HEK293T (cell line): ENCODE data around the gene JMJD7.

ENCODE experiments used
- CTCF ChIA-PET: fragments of 350-600 bp; formaldehyde crosslinking; extraction: SDS; loops from one replicate; lab custom pipeline; 2021; ENCODE audit warnings: antibody characterized with exemption, inconsistent platforms; lab: Yijun Ruan, JAX
- POLR2A ChIA-PET: fragments of 350-600 bp; formaldehyde crosslinking; extraction: SDS; loops from one replicate; lab custom pipeline; 2020; ENCODE audit warnings: antibody characterized with exemption, inconsistent platforms; lab: Yijun Ruan, JAX
- DNase-seq: peaks from one replicate; pipeline ENCODE4 v3.0.0; 2012; ENCODE audit warnings: mixed read lengths; ENCODE audit errors: extremely low spot score
- ARNT ChIP-seq: fragments of 450-650 bp; IDR thresholded peaks from 2 replicates; pipeline ENCODE4 v1.6.1; 2017; ENCODE audit warnings: mild to moderate bottlenecking
- BHLHE40 ChIP-seq: fragments of 450-650 bp; IDR thresholded peaks from 2 replicates; pipeline ENCODE4 v1.6.1; 2016; ENCODE audit warnings: mild to moderate bottlenecking, moderate library complexity, borderline replicate concordance
- CTBP1 ChIP-seq: fragments of 450-650 bp; IDR thresholded peaks from 2 replicates; pipeline ENCODE4 v1.6.1; 2016; ENCODE audit warnings: borderline replicate concordance
- ELF4 ChIP-seq: fragments of 450-650 bp; IDR thresholded peaks from 2 replicates; pipeline ENCODE4 v1.6.1; 2017; ENCODE audit warnings: antibody characterized with exemption
- FOXA1 ChIP-seq: fragments of 450-650 bp; IDR thresholded peaks from 2 replicates; pipeline ENCODE4 v1.6.1; 2016; ENCODE audit warnings: mild to moderate bottlenecking
- FOXK2 ChIP-seq: fragments of 450-650 bp; IDR thresholded peaks from 2 replicates; pipeline ENCODE4 v1.6.1; 2016; ENCODE audit warnings: mild to moderate bottlenecking
- FOXM1 ChIP-seq: fragments of 450-650 bp; IDR thresholded peaks from 2 replicates; pipeline ENCODE4 v1.6.1; 2017; ENCODE audit warnings: mild to moderate bottlenecking, borderline replicate concordance
- HDGF ChIP-seq: fragments of 450-650 bp; IDR thresholded peaks from 2 replicates; pipeline ENCODE4 v1.6.1; 2017; ENCODE audit warnings: antibody characterized with exemption, borderline replicate concordance
- L3MBTL2 ChIP-seq: fragments of 450-650 bp; conservative IDR thresholded peaks from 2 replicates; pipeline ENCODE4 v1.6.1; 2016; ENCODE audit warnings: mild to moderate bottlenecking
- LEF1 ChIP-seq: fragments of 450-650 bp; IDR thresholded peaks from 2 replicates; pipeline ENCODE4 v1.6.1; 2017; ENCODE audit warnings: mild to moderate bottlenecking, borderline replicate concordance
- NFRKB ChIP-seq: fragments of 450-650 bp; IDR thresholded peaks from 2 replicates; pipeline ENCODE4 v1.6.1; 2016; ENCODE audit warnings: mild to moderate bottlenecking, moderate library complexity
- PKNOX1 ChIP-seq: fragments of 450-650 bp; IDR thresholded peaks from 2 replicates; pipeline ENCODE4 v1.6.1; 2016
- SP1 ChIP-seq: fragments of 450-650 bp; IDR thresholded peaks from 2 replicates; pipeline ENCODE4 v1.6.1; 2017
- SUZ12 ChIP-seq: fragments of 450-650 bp; IDR thresholded peaks from 2 replicates; pipeline ENCODE4 v1.6.1; 2016; ENCODE audit warnings: mild to moderate bottlenecking
- TARDBP ChIP-seq: fragments of 450-650 bp; IDR thresholded peaks from 2 replicates; pipeline ENCODE4 v1.6.1; 2016
- ZNF384 ChIP-seq: fragments of 450-650 bp; IDR thresholded peaks from 2 replicates; pipeline ENCODE4 v1.6.1; 2016

JMJD7 gene

DNA sequence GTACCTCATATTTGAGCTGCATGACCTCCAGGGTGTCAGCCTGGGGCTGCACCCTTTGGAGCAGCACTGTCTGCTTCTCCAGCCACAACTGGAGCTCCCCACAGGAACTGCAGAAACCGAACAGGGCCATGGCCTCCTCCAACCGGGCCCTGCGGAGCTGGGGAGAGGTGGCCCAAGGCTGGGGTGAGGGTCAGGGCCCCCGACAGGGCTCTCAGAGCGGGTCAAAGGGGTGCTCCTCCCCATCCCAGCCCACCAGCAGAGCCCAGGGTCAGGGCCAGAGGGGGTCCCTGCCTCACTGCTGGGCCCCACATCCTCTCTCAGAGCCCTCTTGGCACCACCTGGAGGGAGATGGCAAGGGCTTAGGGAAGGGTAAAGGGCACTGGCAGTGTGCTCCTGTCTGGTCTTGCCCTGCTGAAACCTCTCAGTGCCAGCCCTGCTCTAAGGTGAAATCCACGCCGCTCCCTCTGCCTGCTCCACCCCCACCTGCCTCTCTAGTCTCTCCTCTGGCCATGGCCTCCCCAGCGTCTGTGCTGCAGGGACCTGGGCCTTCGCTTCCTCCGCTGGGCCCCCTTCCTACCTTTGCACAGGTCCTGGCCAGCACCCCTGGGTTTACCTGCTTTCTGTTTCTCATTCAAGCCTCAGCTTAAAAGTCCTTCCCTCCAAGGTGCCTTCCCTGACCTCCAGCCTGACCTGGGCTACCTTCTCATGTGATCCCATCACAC lies 52.4 kb downstream of the JMJD7 start:
- TF ChIP-seq SUZ12 (no peak), BHLHE40 (no peak), FOXA1 (no peak), PKNOX1 (no peak), HDGF (no peak), NFRKB (no peak), L3MBTL2 (no peak), TARDBP (no peak), CTBP1 (no peak), FOXK2 (no peak), ELF4 (no peak), SP1 (no peak), FOXM1 (no peak)
- DNase-seq = no peak
- ChIA-PET CTCF (no interaction called here), POLR2A (interaction anchor here (0.8 kb wide), 1 partner anchor 92 kb away, joined by 3 read pairs; the partner anchor contains the start of gene EHD4)

- ChIA-PET CTCF (interaction anchor here (0.6 to 0.7 kb wide), 2 partner anchors 23 to 63 kb away, joined by 3 to 4 read pairs; no protein-coding TSS in a partner anchor), POLR2A (no interaction called here)
- no peak for TF ChIP-seq NFRKB
- TF ChIP-seq FOXA1 = no peak
- no peak for TF ChIP-seq ELF4
- TF ChIP-seq SP1 = no peak
- no peak for TF ChIP-seq HDGF
- TF ChIP-seq LEF1 = no peak
- DNase-seq = no peak
Observed at GRCh38 chr15:41881086-41881485, 53.2 kb downstream of the JMJD7 start.

DNA sequence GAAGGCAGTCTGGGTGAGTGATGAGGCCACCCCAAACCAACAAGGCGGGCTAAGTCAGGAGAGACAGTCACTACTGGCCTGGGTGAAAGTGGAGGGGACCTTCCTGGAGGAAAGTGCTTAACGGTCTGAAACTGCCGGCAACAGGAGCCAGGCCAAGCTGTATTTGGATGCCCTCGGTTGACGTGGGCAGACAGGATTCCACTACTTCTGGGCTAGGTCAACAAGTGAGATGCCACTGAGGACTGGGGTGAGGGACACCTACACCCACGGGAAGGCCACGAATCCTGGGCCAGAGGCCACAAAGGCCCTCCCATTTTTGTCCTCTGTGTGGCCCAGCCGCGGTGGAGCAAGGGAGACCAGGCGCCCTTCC lies 53.6 kb downstream of the JMJD7 start:
- no peak for TF ChIP-seq PKNOX1
- no peak for TF ChIP-seq NFRKB
- no peak for TF ChIP-seq L3MBTL2
- no peak for TF ChIP-seq SUZ12
- no peak for TF ChIP-seq FOXA1
- TF ChIP-seq ELF4 = no peak
- TF ChIP-seq LEF1 = no peak
- no peak for TF ChIP-seq FOXK2
- no peak for TF ChIP-seq CTBP1
- CTCF ChIA-PET = interaction anchor here (0.6 to 0.7 kb wide), 2 partner anchors 23 to 63 kb away, joined by 3 to 4 read pairs; no protein-coding TSS in a partner anchor
- POLR2A ChIA-PET = no interaction called here
- DNase-seq = no peak

GRCh38 chr15:41881920-41882688 lies 54.2 kb downstream of the JMJD7 start:
- no peak for TF ChIP-seq ARNT
- no peak for TF ChIP-seq FOXM1
- no peak for DNase-seq
- CTCF ChIA-PET = no interaction called here
- POLR2A ChIA-PET = no interaction called here

DNA sequence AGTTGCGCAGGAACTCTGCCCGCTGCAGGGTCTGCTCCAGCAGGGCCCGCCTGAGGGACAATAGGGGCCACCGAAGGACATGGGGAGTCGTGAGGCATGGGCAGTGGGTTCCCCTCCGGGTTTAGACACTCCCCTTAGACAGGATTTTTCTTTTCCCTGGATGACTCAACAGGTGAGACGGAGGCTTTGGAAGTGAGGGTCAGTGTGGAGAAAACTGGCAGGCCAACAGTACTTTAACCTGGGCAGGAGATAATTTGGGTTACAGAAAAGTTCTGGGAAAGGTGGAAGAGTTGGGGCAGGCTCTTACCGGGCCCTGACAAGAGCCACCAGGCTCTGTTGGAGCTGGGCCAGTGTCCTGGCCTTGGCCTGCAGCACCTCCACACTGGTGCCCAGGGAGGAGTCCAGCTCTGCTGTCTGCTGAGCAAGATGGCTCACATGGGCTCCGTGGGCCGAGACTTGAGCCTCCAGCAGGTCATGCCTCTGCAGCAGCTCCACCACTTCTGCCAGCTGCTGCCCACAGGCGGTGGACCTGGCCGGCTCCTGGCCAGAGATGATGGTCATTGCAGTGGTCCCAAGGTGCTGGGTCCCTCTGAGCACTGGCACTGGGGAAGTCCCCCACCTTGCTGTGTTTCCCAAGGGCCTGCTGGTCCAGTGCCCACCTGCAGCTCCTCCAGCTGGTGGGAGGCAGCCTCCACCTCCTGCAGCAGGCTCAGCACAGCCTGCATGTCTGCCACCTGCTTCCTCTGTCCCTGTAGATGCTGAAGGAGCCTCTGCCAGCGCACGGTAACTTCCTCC lies 55.0 kb downstream of the JMJD7 start:
- POLR2A ChIA-PET = no interaction called here
- CTCF ChIA-PET = no interaction called here
- no peak for TF ChIP-seq TARDBP
- no peak for TF ChIP-seq NFRKB
- no peak for TF ChIP-seq CTBP1
- no peak for TF ChIP-seq FOXA1
- TF ChIP-seq SUZ12 = no peak
- no peak for TF ChIP-seq BHLHE40
- TF ChIP-seq ZNF384 = no peak
- TF ChIP-seq FOXM1 = no peak
- no peak for TF ChIP-seq LEF1
- TF ChIP-seq PKNOX1 = no peak
- TF ChIP-seq ELF4 = no peak
- TF ChIP-seq ARNT = no peak
- TF ChIP-seq L3MBTL2 = no peak
- no peak for TF ChIP-seq SP1
- TF ChIP-seq HDGF = no peak
- no peak for TF ChIP-seq FOXK2
- no peak for DNase-seq

DNA sequence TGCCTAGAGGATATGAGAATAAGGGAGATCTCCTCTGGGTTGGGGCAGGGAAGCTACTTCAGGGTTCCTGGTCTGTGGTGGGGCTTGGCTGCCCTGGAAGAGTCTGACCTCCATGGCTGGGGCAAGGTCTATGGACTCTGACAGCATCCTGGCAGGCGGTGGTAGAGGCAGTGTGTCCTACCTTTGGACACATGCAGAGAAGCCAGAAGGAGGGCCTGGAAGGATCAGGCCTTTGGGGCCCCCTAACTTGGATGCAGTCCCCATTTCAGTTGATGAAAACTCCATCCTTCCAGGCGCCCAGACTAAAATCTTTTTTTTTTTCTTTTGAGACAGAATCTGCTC lies 55.6 kb downstream of the JMJD7 start:
- no peak for TF ChIP-seq HDGF
- TF ChIP-seq ELF4 = no peak
- no peak for TF ChIP-seq ARNT
- no peak for TF ChIP-seq SP1
- no peak for TF ChIP-seq FOXA1
- TF ChIP-seq CTBP1 = no peak
- no peak for TF ChIP-seq L3MBTL2
- ChIA-PET POLR2A (no interaction called here), CTCF (no interaction called here)
- DNase-seq = no peak
